GM12878 (cell line): ENCODE results near the gene LRRC47.

ENCODE experiments used
- CTCF ChIP-seq, 3 experiments: IDR thresholded peaks in 2 of 3; conservative IDR thresholded peaks in 1 of 3; 2 replicates each; pipeline ENCODE4 v1.5.1; 2011; ENCODE audit warnings: low read depth in 3 of 3, low read length in 3 of 3, mild to moderate bottlenecking in 3 of 3, control low read depth in 2 of 3, moderate library complexity in 2 of 3, inconsistent platforms in 1 of 3, mixed read lengths in 1 of 3; ENCODE audit not compliant: control insufficient read depth in 2 of 3, insufficient read depth in 1 of 3; ENCODE audit errors: extremely low read depth in 1 of 3
- EP300 ChIP-seq, 2 experiments: fragments of 150-350 bp in 1 of 2; IDR thresholded peaks; 2 replicates each; pipeline ENCODE4 v1.6.1; 2011 to 2012; ENCODE audit warnings: low read depth in 2 of 2, low read length in 2 of 2, borderline replicate concordance in 1 of 2, improper control_type of control experiment in 1 of 2, inconsistent platforms in 1 of 2; ENCODE audit not compliant: control insufficient read depth in 1 of 2
- EZH2 ChIP-seq: IDR thresholded peaks from 2 replicates; pipeline ENCODE4 v1.6.1; 2012; ENCODE audit warnings: low read depth, mild to moderate bottlenecking, control low read depth, inconsistent platforms, low read length, borderline replicate concordance; ENCODE audit not compliant: control insufficient read depth
- GABPA ChIP-seq: IDR thresholded peaks from 2 replicates; pipeline ENCODE4 v1.6.1; 2014; ENCODE audit warnings: antibody characterized with exemption, low read depth, mild to moderate bottlenecking, inconsistent platforms
- HDAC6 ChIP-seq: fragments of 200-600 bp; sonication (generic); IDR thresholded peaks from one replicate; pipeline ENCODE4 v1.8.0; 2017; ENCODE audit warnings: antibody characterized with exemption; ENCODE audit not compliant: unreplicated experiment
- POLR2A ChIP-seq: IDR thresholded peaks from 2 replicates; pipeline ENCODE4 v1.6.1; 2011; ENCODE audit warnings: low read depth, mild to moderate bottlenecking, low read length
- RCOR1 ChIP-seq: conservative IDR thresholded peaks from 2 replicates; pipeline ENCODE4 v1.6.1; 2012; ENCODE audit warnings: low read depth, low read length, improper control_type of control experiment
- TAF1 ChIP-seq: IDR thresholded peaks from 2 replicates; pipeline ENCODE4 v1.6.1; 2011; ENCODE audit warnings: mild to moderate bottlenecking, low read depth, low read length, borderline replicate concordance
- USF2 ChIP-seq: IDR thresholded peaks from 2 replicates; pipeline ENCODE4 v1.6.1; 2011; ENCODE audit warnings: low read depth, low read length, improper control_type of control experiment, borderline replicate concordance
- ZNF24 ChIP-seq: fragments of 450-650 bp; IDR thresholded peaks from 2 replicates; pipeline ENCODE4 v1.6.1; 2017; ENCODE audit warnings: antibody characterized with exemption, mild to moderate bottlenecking

- no peak for TF ChIP-seq EZH2
- no peak for TF ChIP-seq POLR2A
- TF ChIP-seq GABPA: no peak
- TF ChIP-seq USF2: no peak
- no peak for TF ChIP-seq HDAC6
- TF ChIP-seq EP300 (IDR thresholded peaks at IDR 0.05; ENCODE audit: borderline replicate concordance in 1 of 2, control insufficient read depth in 1 of 2, low read depth in 2 of 2, low read length in 2 of 2): no peak
- no peak for TF ChIP-seq ZNF24
- no peak for TF ChIP-seq CTCF (IDR thresholded peaks at IDR 0.05 in 2 of 3, conservative IDR thresholded peaks at IDR 0.05 in 1 of 3; ENCODE audit: control insufficient read depth in 2 of 3, extremely low read depth in 1 of 3, insufficient read depth in 1 of 3, low read depth in 3 of 3, low read length in 3 of 3)
- TF ChIP-seq RCOR1: no peak
- no peak for TF ChIP-seq TAF1
Measured at GRCh38 chr1:3789421-3790300, 6.6 kb downstream of the LRRC47 start.
